OCI-LY1 (cell line): ENCODE results near the gene LUZP1.

ENCODE experiments used
- EZH2 ChIP-seq: fragments of 200-600 bp; sonication (generic), shearing (Covaris generic); IDR thresholded peaks from 2 replicates; pipeline ENCODE4 v1.8.0; 2017; ENCODE audit warnings: borderline replicate concordance, mixed run types, mild to moderate bottlenecking, antibody characterized with exemption, low read length, moderate library complexity, mixed read lengths
- TF ChIP-seq, protein P1 (sequence below): fragments of 200-600 bp; sonication (generic), shearing (Covaris generic); IDR thresholded peaks from 2 replicates; pipeline ENCODE4 v1.5.1; 2017; ENCODE audit warnings: mild to moderate bottlenecking, antibody characterized with exemption, low read length, moderate library complexity, mixed read lengths

DNA sequence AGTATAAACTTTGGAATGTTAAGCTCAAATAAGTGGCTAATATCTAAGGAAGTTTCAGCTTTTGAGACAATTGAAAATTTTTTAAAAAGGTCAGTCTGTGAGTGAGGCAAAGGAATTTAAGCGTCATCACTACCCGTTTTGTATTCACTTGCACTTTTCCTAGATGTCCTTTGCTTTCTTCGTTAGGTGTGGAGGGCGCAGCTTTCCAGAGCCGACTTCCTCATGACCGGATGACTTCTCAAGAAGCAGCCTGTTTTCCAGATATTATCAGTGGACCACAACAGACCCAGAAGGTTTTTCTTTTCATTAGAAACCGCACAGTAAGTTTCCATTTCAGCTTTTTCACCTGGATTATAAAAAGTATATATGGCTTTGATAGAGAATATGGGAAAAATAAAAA lies 118.5 kb downstream of the LUZP1 start:
- TF ChIP-seq, protein P1, sequence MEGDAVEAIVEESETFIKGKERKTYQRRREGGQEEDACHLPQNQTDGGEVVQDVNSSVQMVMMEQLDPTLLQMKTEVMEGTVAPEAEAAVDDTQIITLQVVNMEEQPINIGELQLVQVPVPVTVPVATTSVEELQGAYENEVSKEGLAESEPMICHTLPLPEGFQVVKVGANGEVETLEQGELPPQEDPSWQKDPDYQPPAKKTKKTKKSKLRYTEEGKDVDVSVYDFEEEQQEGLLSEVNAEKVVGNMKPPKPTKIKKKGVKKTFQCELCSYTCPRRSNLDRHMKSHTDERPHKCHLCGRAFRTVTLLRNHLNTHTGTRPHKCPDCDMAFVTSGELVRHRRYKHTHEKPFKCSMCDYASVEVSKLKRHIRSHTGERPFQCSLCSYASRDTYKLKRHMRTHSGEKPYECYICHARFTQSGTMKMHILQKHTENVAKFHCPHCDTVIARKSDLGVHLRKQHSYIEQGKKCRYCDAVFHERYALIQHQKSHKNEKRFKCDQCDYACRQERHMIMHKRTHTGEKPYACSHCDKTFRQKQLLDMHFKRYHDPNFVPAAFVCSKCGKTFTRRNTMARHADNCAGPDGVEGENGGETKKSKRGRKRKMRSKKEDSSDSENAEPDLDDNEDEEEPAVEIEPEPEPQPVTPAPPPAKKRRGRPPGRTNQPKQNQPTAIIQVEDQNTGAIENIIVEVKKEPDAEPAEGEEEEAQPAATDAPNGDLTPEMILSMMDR, result no peak
- TF ChIP-seq EZH2, result no peak
